ENCODE results near the gene PHF5A.

The PHF5A gene

DNA sequence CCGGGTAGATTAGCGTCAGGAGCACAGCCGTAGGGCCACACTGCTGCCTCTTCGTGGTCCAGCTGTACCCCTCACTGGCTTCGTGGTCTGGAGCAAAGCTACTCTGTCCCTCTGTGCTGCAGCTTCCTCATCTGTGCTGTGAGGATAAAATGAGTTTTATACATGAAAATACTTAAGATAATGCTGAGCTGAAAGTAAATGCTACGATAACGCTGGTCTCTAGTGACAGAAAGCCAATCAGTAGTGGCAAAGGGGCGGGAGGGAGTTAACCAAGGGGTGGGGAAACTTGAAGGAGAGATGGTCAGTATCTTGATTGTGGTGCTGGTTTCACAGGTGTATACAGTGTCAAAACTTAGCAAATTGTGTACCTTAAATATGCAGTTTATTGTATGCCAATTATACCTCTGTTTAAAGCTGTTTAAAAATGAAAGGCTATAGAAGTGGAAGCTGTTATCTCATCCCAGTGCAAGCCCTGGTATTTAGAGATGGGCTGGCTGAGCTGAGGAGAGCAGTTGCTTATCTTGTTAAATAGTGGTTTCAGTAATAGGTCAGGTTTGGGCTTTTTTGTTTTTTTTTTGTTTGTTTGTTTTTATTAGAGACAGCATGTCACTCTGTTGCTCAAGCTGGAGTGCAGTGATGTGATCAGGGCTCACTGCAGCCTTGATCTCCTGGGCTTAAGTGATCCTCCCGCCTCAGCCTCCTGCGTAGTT is 37.2 kb upstream of the PHF5A start:
- Histone ChIP-seq H3K27me3 (replicated peaks; ENCODE audit: control insufficient read depth, insufficient read depth, low read length, poor library complexity, severe bottlenecking) (no peaks in the 10 kb centered on the region), H3K36me3 (ENCODE audit: control insufficient read depth, insufficient read depth, low read length) (peaks cover 55% of the 10 kb centered on the region), H3K4me3 (ENCODE audit: insufficient read depth, low read depth, low read length, poor library complexity, severe bottlenecking) (no peak overlapping the region), H3K4me1 (ENCODE audit: control insufficient read depth, insufficient read depth, low read length, poor library complexity, severe bottlenecking) (no peaks in the 10 kb centered on the region), H3K9me3 (ENCODE audit: control insufficient read depth, low read length) (no peaks in the 10 kb centered on the region), H3K27ac (ENCODE audit: insufficient read depth, low read length, poor library complexity, severe bottlenecking) (no peak overlapping the region)
- no peak for DNase-seq

DNA sequence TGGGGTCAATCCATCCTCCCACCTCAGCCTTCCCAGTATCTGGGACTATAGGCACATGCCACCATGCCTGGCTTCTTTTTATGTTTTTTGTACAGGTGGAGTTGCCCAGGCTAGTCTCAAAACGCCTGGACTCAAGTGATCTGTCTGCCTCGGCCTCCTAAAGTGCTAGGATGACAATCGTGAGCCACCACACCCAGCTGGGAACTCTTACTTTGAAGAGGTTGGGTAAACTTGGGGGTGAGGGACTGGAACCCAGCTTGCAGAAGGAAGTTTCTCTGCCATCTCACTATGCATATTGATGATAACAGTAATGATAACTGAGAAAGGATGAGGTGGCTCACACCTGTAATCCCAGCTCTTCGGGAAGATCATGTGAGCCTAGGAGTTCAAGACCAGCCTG is 36.3 kb upstream of the PHF5A start:
- Histone ChIP-seq H3K36me3 (ENCODE audit: control insufficient read depth, insufficient read depth, low read length) (peaks cover 51% of the 10 kb centered on the region), H3K4me3 (ENCODE audit: insufficient read depth, low read depth, low read length, poor library complexity, severe bottlenecking) (no peak overlapping the region)
- no peak for DNase-seq

DNA sequence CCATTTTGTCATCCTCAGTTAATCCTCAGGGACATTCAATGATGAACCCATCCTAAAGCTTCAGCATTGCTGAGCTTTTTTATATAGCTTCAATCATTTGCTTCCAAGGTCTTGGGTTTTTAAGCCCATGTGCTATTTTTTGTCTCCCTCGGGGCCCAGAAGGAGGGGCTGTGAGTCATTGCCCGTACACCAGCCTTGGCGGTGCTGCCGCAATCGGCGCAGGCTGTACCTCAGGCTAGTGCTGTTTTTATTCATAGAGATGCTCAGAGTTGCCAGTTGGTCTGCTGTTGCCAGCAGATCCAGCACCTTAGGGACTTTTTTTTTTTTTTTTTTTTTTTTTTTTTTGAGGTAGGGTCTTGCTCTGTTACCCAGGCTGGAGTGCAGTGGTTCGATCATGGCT is 35.9 kb upstream of the PHF5A start:
- Histone ChIP-seq H3K27me3 (replicated peaks; ENCODE audit: control insufficient read depth, insufficient read depth, low read length, poor library complexity, severe bottlenecking) (no peaks in the 10 kb centered on the region), H3K9me3 (ENCODE audit: control insufficient read depth, low read length) (no peaks in the 10 kb centered on the region), H3K4me1 (ENCODE audit: control insufficient read depth, insufficient read depth, low read length, poor library complexity, severe bottlenecking) (no peaks in the 10 kb centered on the region), H3K4me3 (ENCODE audit: insufficient read depth, low read depth, low read length, poor library complexity, severe bottlenecking) (no peak overlapping the region), H3K27ac (ENCODE audit: insufficient read depth, low read length, poor library complexity, severe bottlenecking) (no peak overlapping the region), H3K36me3 (ENCODE audit: control insufficient read depth, insufficient read depth, low read length) (peaks cover 52% of the 10 kb centered on the region)
- DNase-seq = no peak

More for the DNA sequence above, 36.3 kb upstream of the PHF5A start:
- H3K4me1 ChIP-seq (ENCODE audit: control insufficient read depth, insufficient read depth, low read length, poor library complexity, severe bottlenecking) = no peaks in the 10 kb centered on the region
- H3K27me3 ChIP-seq (replicated peaks; ENCODE audit: control insufficient read depth, insufficient read depth, low read length, poor library complexity, severe bottlenecking) = no peaks in the 10 kb centered on the region
- H3K27ac ChIP-seq (ENCODE audit: insufficient read depth, low read length, poor library complexity, severe bottlenecking) = no peak overlapping the region
- no peaks in the 10 kb centered on the region for H3K9me3 ChIP-seq (ENCODE audit: control insufficient read depth, low read length)

DNA sequence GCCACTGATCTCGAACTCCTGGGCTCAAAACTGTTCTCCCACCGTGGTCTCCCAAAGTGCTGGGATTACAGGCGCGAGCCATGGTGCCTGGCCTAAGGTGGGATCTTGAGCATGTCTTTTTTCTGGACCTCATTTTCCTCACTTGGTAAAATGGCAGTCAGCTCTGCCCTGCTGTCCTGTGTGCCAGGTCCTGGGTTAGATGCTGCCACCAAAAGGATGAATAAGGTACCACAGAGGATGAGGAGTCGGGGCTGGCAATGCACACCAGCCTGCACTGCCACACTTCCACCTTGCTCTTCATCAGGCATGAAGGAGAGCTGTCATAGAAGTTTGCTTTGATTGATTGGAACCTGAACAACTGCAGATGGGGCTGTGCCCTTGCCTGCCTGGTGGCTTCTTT is 32.7 kb upstream of the PHF5A start:
- no peak overlapping the region for H3K27ac ChIP-seq (ENCODE audit: insufficient read depth, low read length, poor library complexity, severe bottlenecking)
- peaks cover 32% of the 10 kb centered on the region for H3K36me3 ChIP-seq (ENCODE audit: control insufficient read depth, insufficient read depth, low read length)
- H3K27me3 ChIP-seq (replicated peaks; ENCODE audit: control insufficient read depth, insufficient read depth, low read length, poor library complexity, severe bottlenecking) = no peaks in the 10 kb centered on the region
- no peak overlapping the region for H3K4me3 ChIP-seq (ENCODE audit: insufficient read depth, low read depth, low read length, poor library complexity, severe bottlenecking)
- no peaks in the 10 kb centered on the region for H3K4me1 ChIP-seq (ENCODE audit: control insufficient read depth, insufficient read depth, low read length, poor library complexity, severe bottlenecking)
- no peak for DNase-seq
- H3K9me3 ChIP-seq (ENCODE audit: control insufficient read depth, low read length) = no peaks in the 10 kb centered on the region

DNA sequence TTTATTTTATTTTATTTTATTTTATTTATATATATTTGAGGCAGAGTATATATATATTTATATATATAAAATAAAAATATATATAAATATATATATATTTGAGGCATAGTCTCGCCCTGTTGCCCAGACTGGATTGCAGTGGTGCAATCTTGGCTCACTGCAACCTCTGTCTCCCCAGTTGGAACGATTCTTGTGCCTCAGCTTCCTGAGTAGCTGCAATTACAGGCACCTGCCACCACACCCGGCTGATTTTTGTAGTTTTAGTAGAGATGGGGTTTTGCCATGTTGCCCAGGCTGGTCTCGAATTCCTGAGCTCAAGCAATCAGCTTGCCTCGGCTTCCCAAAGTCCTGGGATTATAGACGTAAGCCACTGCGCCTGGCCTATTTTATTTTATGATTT is 31.8 kb upstream of the PHF5A start:
- no peaks in the 10 kb centered on the region for H3K9me3 ChIP-seq (ENCODE audit: control insufficient read depth, low read length)
- H3K27me3 ChIP-seq (replicated peaks; ENCODE audit: control insufficient read depth, insufficient read depth, low read length, poor library complexity, severe bottlenecking) = no peaks in the 10 kb centered on the region
- peaks cover 32% of the 10 kb centered on the region for H3K36me3 ChIP-seq (ENCODE audit: control insufficient read depth, insufficient read depth, low read length)
- H3K4me1 ChIP-seq (ENCODE audit: control insufficient read depth, insufficient read depth, low read length, poor library complexity, severe bottlenecking) = no peaks in the 10 kb centered on the region
- no peak overlapping the region for H3K4me3 ChIP-seq (ENCODE audit: insufficient read depth, low read depth, low read length, poor library complexity, severe bottlenecking)
- no peak for DNase-seq
- no peak overlapping the region for H3K27ac ChIP-seq (ENCODE audit: insufficient read depth, low read length, poor library complexity, severe bottlenecking)

DNA sequence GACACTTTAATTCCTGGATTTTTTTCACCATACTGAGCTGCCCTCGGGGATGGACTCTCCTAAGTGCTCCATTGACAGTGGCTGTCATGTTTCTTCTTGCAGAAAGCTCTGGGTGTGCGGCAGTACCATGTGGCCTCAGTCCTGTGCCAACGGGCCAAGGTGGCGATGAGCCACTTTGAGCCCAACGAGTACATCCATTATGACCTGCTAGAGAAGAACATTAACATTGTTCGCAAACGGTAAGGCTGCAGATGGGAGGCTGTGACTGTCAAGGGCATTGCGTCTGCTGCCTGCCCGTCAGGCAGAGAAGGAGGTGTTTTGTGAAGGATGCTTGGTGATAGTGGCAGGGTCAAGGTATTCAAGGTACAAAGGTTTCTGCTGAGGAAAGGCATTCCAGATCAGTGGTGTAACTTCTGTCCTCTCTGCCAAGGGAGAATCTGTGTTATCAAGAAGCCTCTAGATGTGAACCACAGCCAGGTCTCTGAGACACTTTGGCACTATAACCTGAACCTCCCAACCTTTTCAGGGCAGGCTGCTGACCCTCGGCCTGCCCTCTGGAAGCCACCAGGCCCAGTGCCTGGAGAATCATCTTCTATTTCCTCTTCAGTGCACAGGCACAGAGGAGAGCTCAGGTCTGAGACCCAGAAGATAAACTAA is 31.3 kb upstream of the PHF5A start:
- DNase-seq = no peak
- Histone ChIP-seq H3K4me1 (ENCODE audit: control insufficient read depth, insufficient read depth, low read length, poor library complexity, severe bottlenecking) (no peaks in the 10 kb centered on the region), H3K27ac (ENCODE audit: insufficient read depth, low read length, poor library complexity, severe bottlenecking) (no peak overlapping the region), H3K9me3 (ENCODE audit: control insufficient read depth, low read length) (no peaks in the 10 kb centered on the region), H3K27me3 (replicated peaks; ENCODE audit: control insufficient read depth, insufficient read depth, low read length, poor library complexity, severe bottlenecking) (no peaks in the 10 kb centered on the region), H3K4me3 (ENCODE audit: insufficient read depth, low read depth, low read length, poor library complexity, severe bottlenecking) (no peak overlapping the region), H3K36me3 (ENCODE audit: control insufficient read depth, insufficient read depth, low read length) (peaks cover 31% of the 10 kb centered on the region)

DNA sequence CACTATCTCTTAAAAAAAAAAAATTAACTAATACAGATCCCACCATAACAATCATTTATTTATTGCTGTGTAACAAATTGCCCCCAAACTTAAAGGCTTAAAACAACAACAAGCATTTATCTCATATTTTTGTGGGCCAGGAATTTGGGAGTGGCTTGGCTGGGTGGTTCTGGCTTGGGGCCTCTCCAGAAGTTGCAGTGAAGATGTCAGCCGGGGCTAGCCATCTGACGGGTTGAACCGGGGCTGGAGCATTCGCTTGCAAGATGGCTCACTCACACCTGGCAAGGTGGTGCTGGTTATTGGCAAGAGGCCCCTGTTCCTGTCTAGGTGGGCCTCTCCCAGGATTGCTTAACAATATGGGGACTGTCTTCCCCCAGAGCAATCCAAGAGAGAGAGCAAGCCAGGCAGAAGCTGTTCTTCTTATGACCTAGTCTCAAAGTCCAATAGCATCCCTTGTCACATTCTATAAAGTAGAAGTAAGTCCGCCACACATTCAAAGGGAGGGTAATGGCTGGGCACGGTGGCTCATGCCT is 29.9 kb upstream of the PHF5A start:
- Histone ChIP-seq H3K4me1 (ENCODE audit: control insufficient read depth, insufficient read depth, low read length, poor library complexity, severe bottlenecking) (no peaks in the 10 kb centered on the region), H3K4me3 (ENCODE audit: insufficient read depth, low read depth, low read length, poor library complexity, severe bottlenecking) (no peak overlapping the region), H3K27me3 (replicated peaks; ENCODE audit: control insufficient read depth, insufficient read depth, low read length, poor library complexity, severe bottlenecking) (no peaks in the 10 kb centered on the region), H3K27ac (ENCODE audit: insufficient read depth, low read length, poor library complexity, severe bottlenecking) (no peak overlapping the region), H3K36me3 (ENCODE audit: control insufficient read depth, insufficient read depth, low read length) (peaks cover 29% of the 10 kb centered on the region), H3K9me3 (ENCODE audit: control insufficient read depth, low read length) (no peaks in the 10 kb centered on the region)
- DNase-seq = no peak

DNA sequence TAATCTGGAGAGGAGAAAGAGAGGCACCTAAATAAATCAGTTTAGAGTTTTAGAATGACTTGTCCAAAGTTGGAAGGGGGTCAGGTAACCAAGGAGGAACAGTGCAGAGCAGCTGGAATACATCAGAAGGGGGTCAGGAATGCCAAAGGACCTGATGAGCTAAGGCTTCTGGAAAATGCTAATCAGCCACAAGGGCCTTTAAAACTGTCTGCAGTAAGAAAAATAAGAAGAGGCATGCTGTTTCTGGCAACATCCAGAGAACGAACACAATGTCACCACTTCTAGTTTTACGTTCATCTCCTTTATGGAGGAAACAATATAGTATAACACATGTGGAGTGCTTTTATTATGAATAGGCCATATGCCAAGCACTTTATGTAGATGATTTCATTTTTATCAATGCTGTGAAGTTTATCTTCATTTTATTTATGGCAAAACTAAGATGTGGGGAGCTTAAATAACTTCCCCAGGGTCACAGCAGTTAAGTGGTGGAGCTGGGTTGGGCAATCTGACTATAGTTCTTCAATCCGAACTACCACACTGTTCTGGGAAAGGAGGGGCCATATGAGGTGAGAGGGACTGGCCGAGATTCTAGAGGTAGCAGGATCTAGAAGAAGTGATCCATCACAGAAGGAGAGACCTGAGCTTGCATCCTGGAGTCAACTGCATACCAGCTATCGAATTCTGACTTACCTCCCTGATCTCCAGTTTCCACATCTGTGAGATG is 23.0 kb upstream of the PHF5A start:
- Histone ChIP-seq H3K9me3 (ENCODE audit: control insufficient read depth, low read length) (no peaks in the 10 kb centered on the region), H3K4me1 (ENCODE audit: control insufficient read depth, insufficient read depth, low read length, poor library complexity, severe bottlenecking) (no peaks in the 10 kb centered on the region), H3K4me3 (ENCODE audit: insufficient read depth, low read depth, low read length, poor library complexity, severe bottlenecking) (no peak overlapping the region), H3K36me3 (ENCODE audit: control insufficient read depth, insufficient read depth, low read length) (no peaks in the 10 kb centered on the region), H3K27ac (ENCODE audit: insufficient read depth, low read length, poor library complexity, severe bottlenecking) (no peak overlapping the region), H3K27me3 (replicated peaks; ENCODE audit: control insufficient read depth, insufficient read depth, low read length, poor library complexity, severe bottlenecking) (no peaks in the 10 kb centered on the region)
- DNase-seq = no peak

DNA sequence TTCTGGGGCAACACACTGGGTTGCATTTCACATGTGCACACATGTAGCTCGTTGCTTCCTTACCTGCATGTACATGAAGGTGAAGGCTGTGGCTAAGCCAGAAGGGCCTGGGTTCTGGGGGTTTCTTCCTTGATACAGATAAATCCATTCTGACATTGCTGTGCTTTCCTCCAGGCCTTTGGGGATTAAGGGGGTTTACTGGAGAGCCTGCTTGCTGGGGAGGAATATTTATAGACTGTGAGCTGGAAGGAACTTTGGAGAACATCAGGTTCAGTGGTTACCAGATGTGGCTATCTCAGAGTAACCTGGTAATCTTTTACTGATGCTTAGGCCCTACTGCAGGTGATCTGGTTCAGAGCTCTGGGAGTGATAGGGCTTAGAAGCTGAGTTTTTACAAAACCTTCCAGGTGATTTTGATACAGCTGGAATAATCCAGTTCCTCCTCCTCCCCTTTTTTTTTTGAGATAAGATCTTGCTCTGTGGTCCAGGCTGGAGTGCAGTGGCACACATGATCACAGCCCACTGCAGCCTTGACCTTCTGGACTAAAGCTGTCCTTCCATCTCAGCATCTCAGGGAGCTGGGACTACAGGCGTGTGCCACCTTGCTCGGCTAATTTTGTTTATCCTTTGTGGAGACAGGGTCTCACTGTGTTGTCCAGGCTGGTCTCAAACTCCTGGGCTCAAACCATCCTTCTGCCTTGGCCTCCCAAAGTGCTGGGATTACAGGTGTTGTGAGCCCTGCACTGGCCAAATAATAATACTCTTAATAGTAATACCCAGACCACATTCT is 20.3 kb upstream of the PHF5A start:
- DNase-seq = no peak
- no peaks in the 10 kb centered on the region for H3K9me3 ChIP-seq (ENCODE audit: control insufficient read depth, low read length)
- no peak overlapping the region for H3K4me3 ChIP-seq (ENCODE audit: insufficient read depth, low read depth, low read length, poor library complexity, severe bottlenecking)
- H3K27ac ChIP-seq (ENCODE audit: insufficient read depth, low read length, poor library complexity, severe bottlenecking) = no peak overlapping the region
- no peaks in the 10 kb centered on the region for H3K4me1 ChIP-seq (ENCODE audit: control insufficient read depth, insufficient read depth, low read length, poor library complexity, severe bottlenecking)
- no peaks in the 10 kb centered on the region for H3K36me3 ChIP-seq (ENCODE audit: control insufficient read depth, insufficient read depth, low read length)
- no peaks in the 10 kb centered on the region for H3K27me3 ChIP-seq (replicated peaks; ENCODE audit: control insufficient read depth, insufficient read depth, low read length, poor library complexity, severe bottlenecking)
